CD4-positive, alpha-beta T cell (primary cell): ENCODE results near the gene UPK1A. TPM values are rescaled to one million over a fixed set of nuclear protein-coding genes. Genes with fewer than 3 reads are reported as not detected.

Source experiments
- ATAC-seq: fragments of 200-7000 bp; cut with Tn5 transposase; one replicate; pipeline ENCODE4 v1.10.0; 2022; ENCODE audit warnings: mild to moderate bottlenecking; ENCODE audit not compliant: poor library complexity
- CTCF ChIA-PET: fragments of 350-600 bp; sonication (Branson Sonifier 250); formaldehyde crosslinking; loops from one replicate; lab custom pipeline; 2021; ENCODE audit warnings: antibody characterized with exemption, inconsistent platforms; lab: Charles Lee
- POLR2A ChIA-PET: fragments of 350-600 bp; sonication (Branson Sonifier 250); formaldehyde crosslinking; loops from one replicate; lab custom pipeline; 2021; ENCODE audit warnings: antibody characterized with exemption, inconsistent platforms; lab: Charles Lee
- DNase-seq, 14 experiments: peaks; one replicate each; pipeline ENCODE4 v3.0.0-alpha.2; 2013 to 2020; ENCODE audit warnings: mixed read lengths in 2 of 14
- H3K27ac ChIP-seq, 2 donors: one replicate each; pipeline versions ENCODE4 v1.5.1 to v1.7.0; 2013; ENCODE audit warnings: low read length in 2 of 2, low read depth in 1 of 2, mild to moderate bottlenecking in 1 of 2
- H3K27me3 ChIP-seq, 2 experiments: 1 replicate in 1 of 2; 2 replicates in 1 of 2; pipeline versions ENCODE4 v1.6.1 to v1.7.0; 2013; ENCODE audit warnings: low read length in 2 of 2, control low read depth in 1 of 2, mild to moderate bottlenecking in 1 of 2, moderate library complexity in 1 of 2; ENCODE audit not compliant: insufficient read depth in 2 of 2, control insufficient read depth in 1 of 2
- H3K36me3 ChIP-seq: one replicate; pipeline ENCODE4 v1.6.1; 2013; ENCODE audit warnings: low read length, control low read depth; ENCODE audit not compliant: insufficient read depth
- H3K4me1 ChIP-seq: one replicate; pipeline ENCODE4 v1.6.1; 2013; ENCODE audit warnings: low read length, control low read depth; ENCODE audit not compliant: insufficient read depth
- H3K4me3 ChIP-seq: one replicate; pipeline ENCODE4 v1.5.1; 2013; ENCODE audit warnings: mild to moderate bottlenecking, low read length, moderate library complexity
- H3K9me3 ChIP-seq, 2 experiments: 1 replicate in 1 of 2; 2 replicates in 1 of 2; pipeline versions ENCODE4 v1.6.1 to v1.7.0; 2013; ENCODE audit warnings: low read length in 2 of 2, mild to moderate bottlenecking in 2 of 2, control low read depth in 1 of 2, moderate library complexity in 1 of 2; ENCODE audit not compliant: control insufficient read depth in 1 of 2, insufficient read depth in 1 of 2
- H3K27ac Mint-ChIP-seq: one replicate; pipeline ENCODE4 v1.8.0; 2020; ENCODE audit warnings: mixed read lengths
- H3K27me3 Mint-ChIP-seq: one replicate; pipeline ENCODE4 v1.8.0; 2021; ENCODE audit warnings: mixed read lengths
- H3K36me3 Mint-ChIP-seq: one replicate; pipeline ENCODE4 v1.8.0; 2021; ENCODE audit warnings: low read depth, mixed read lengths
- H3K4me1 Mint-ChIP-seq: one replicate; pipeline ENCODE4 v1.8.0; 2021; ENCODE audit warnings: low read depth, mixed read lengths
- H3K4me3 Mint-ChIP-seq: one replicate; pipeline ENCODE4 v1.8.0; 2020; ENCODE audit warnings: mild to moderate bottlenecking, mixed read lengths
- H3K9me3 Mint-ChIP-seq: one replicate; pipeline ENCODE4 v1.8.0; 2020; ENCODE audit warnings: mixed read lengths
- CTCF ChIP-seq: fragments of 200-600 bp; IDR thresholded peaks from one replicate; pipeline ENCODE4 v1.8.0; 2022; ENCODE audit warnings: antibody characterized with exemption, mild to moderate bottlenecking
- intact Hi-C, 2 experiments: fragments of 100-400 bp; cut with DNase I in 1 of 2; cut with micrococcal nuclease in 1 of 2; formaldehyde crosslinking; loops; one replicate each; pipeline versions ENCODE4 v1.15.1 to v1.9.0; 2023 to 2025; cut with DNase I, micrococcal nuclease
- total RNA-seq, 174 experiments: library from RNA in 2 of 174; stranded (reverse) in 2 of 174; gene quantifications; one replicate each; pipeline ENCODE4 v1.2.3 and lab custom pipeline; 2021 to 2026

The UPK1A gene
- total RNA-seq, 2 experiments from 2014 or later = 0.36 to 0.47 TPM

- peak overlapping the region; percentile 99 for H3K4me3 Mint-ChIP-seq
- H3K27ac Mint-ChIP-seq = peak overlapping the region; percentile 89
- DNase-seq (no peak), ATAC-seq (no peak)
- no peaks in the 10 kb centered on the region for H3K9me3 Mint-ChIP-seq
- no peaks in the 10 kb centered on the region for H3K27me3 Mint-ChIP-seq
- H3K36me3 Mint-ChIP-seq = peaks cover 47% of the 10 kb centered on the region
- no peaks in the 10 kb centered on the region for H3K27me3 ChIP-seq
- H3K36me3 ChIP-seq = peaks cover 41% of the 10 kb centered on the region
- peak overlapping the region; percentile 87 for H3K4me3 ChIP-seq
- ChIA-PET CTCF (no interaction called here), POLR2A (interaction anchor here (0.8 to 1.3 kb wide), 2 partner anchors 15 to 16 kb away, joined by 3 to 5 read pairs; partner anchors contain the start of gene HAUS5)
- H3K9me3 ChIP-seq = no peaks in the 10 kb centered on the region
- intact Hi-C loops = loop anchor here in 1 of 2 experiments (2.0 to 5.0 kb wide), 3 partner anchors 16 to 82 kb away; partner anchors contain the start of genes HAUS5 and TMEM147
- H3K27ac ChIP-seq = peak overlapping the region; percentile 81 to 90
- H3K4me1 Mint-ChIP-seq = peaks cover 29% of the 10 kb centered on the region
- peaks cover 23% of the 10 kb centered on the region for H3K4me1 ChIP-seq
- TF ChIP-seq CTCF = no peak
These were observed 37.0 kb upstream of the UPK1A start for GRCh38 chr19:35629332-35629633.

- H3K4me3 ChIP-seq = no peak overlapping the region
- H3K36me3 ChIP-seq = peaks cover 76% of the 10 kb centered on the region
- H3K4me1 ChIP-seq = peaks cover 13% of the 10 kb centered on the region
- DNase-seq (no peak), ATAC-seq (no peak)
- Mint-ChIP-seq H3K9me3 (no peaks in the 10 kb centered on the region), H3K27me3 (no peaks in the 10 kb centered on the region), H3K4me1 (peaks cover 16% of the 10 kb centered on the region), H3K36me3 (peaks cover 74% of the 10 kb centered on the region), H3K4me3 (no peak overlapping the region), H3K27ac (no peak overlapping the region)
- ChIA-PET CTCF (no interaction called here), POLR2A (no interaction called here)
- no peaks in the 10 kb centered on the region for H3K9me3 ChIP-seq
- no peak for TF ChIP-seq CTCF
- no peaks in the 10 kb centered on the region for H3K27me3 ChIP-seq
- H3K27ac ChIP-seq = no peak overlapping the region
- intact Hi-C loops = no loop called here
These were observed 32.4 kb upstream of the UPK1A start for GRCh38 chr19:35633727-35634440.

GRCh38 chr19:35636651-35637050 is 29.7 kb upstream of the UPK1A start:
- TF ChIP-seq CTCF = no peak
- DNase-seq (no peak), ATAC-seq (no peak)
- Mint-ChIP-seq H3K27me3 (no peaks in the 10 kb centered on the region), H3K27ac (no peak overlapping the region), H3K9me3 (no peaks in the 10 kb centered on the region), H3K36me3 (peaks cover 55% of the 10 kb centered on the region), H3K4me1 (peaks cover 13% of the 10 kb centered on the region), H3K4me3 (no peak overlapping the region)
- H3K9me3 ChIP-seq = no peaks in the 10 kb centered on the region
- ChIA-PET POLR2A (no interaction called here), CTCF (no interaction called here)
- no peak overlapping the region for H3K27ac ChIP-seq
- H3K4me3 ChIP-seq = no peak overlapping the region
- intact Hi-C loops = no loop called here
- no peaks in the 10 kb centered on the region for H3K27me3 ChIP-seq
- H3K36me3 ChIP-seq = peaks cover 61% of the 10 kb centered on the region
- peaks cover 6% of the 10 kb centered on the region for H3K4me1 ChIP-seq
